ENCODE data around the gene MYLK. TPM values are rescaled to one million over a fixed set of nuclear protein-coding genes. Genes with fewer than 3 reads are reported as not detected.

The MYLK gene
- total and polyA plus RNA-seq, 9 of the 15 experiments (the other 6 are each of a cell fraction or from before 2014, with no cell fraction given) = 0.11 to 0.53 (median 0.18) TPM; not detected in 2

GRCh38 chr3:123789760-123790159, 94.4 kb downstream of the MYLK start:
- H3K27me3 ChIP-seq (ENCODE audit: control insufficient read depth in 2 of 2, insufficient read depth in 2 of 2, low read length in 2 of 2) = peaks cover 0 to 15% of the 10 kb centered on the region in 2 experiments; a peak in 3 of 5 replicates
- no peaks in the 10 kb centered on the region for H3K9me1 ChIP-seq (ENCODE audit: control insufficient read depth, insufficient read depth, low read length)
- H3K79me2 ChIP-seq (ENCODE audit: control insufficient read depth, insufficient read depth, low read length) = no peaks in the 10 kb centered on the region
- no peak overlapping the region for H3K9ac ChIP-seq (ENCODE audit: insufficient read depth in 1 of 2, low read depth in 2 of 2, low read length in 2 of 2)
- intact Hi-C loops (cut with micrococcal nuclease) (no loop called here), in situ Hi-C loops (cut with MboI) (no loop called here)
- DNase-seq (ENCODE audit: extremely low read depth in 1 of 4, low spot score in 3 of 4) (no peak), ATAC-seq (no peak), FAIRE-seq (no peak)
- WGBS (ENCODE audit: insufficient coverage, low coverage, missing lambda C conversion rate) = 2% methylated on average over 5 of the region's 5 CpGs
- no peak overlapping the region for H3K27ac ChIP-seq (ENCODE audit: extremely low read depth, low read depth, low read length)
- no TSS peak for BruUV-seq (replicated peaks)
- H3K36me3 ChIP-seq (ENCODE audit: control insufficient read depth, insufficient read depth, low read length) = no peaks in the 10 kb centered on the region
- H3K4me1 ChIP-seq (replicated peaks in 1 of 2; ENCODE audit: control insufficient read depth in 2 of 2, insufficient read depth in 2 of 2, low read length in 2 of 2) = no peaks in the 10 kb centered on the region
- CTCF ChIA-PET (ENCODE audit: low intra/inter-chr PET ratio) = no interaction called here
- no peaks in the 10 kb centered on the region for H3K9me3 ChIP-seq (replicated peaks; ENCODE audit: control insufficient read depth, insufficient read depth, low read depth, low read length)
- no peak overlapping the region for H2AFZ ChIP-seq (ENCODE audit: low read depth, low read length)
- H4K20me1 ChIP-seq (replicated peaks; ENCODE audit: control insufficient read depth, insufficient read depth, low read length) = no peaks in the 10 kb centered on the region
- H3K4me2 ChIP-seq (ENCODE audit: insufficient read depth, low read length) = no peak overlapping the region
- H3K4me3 ChIP-seq = no peak overlapping the region
- POLR2A ChIA-PET = no interaction called here
- no peak for TF ChIP-seq FOXP1 (CRISPR knock-in tag; IDR thresholded peaks at IDR 0.05)
- TF ChIP-seq ATF7 (IDR thresholded peaks at IDR 0.05) = no peak
- TF ChIP-seq MTA1 (IDR thresholded peaks at IDR 0.05; ENCODE audit: borderline replicate concordance) = no peak
- TF ChIP-seq MED1 (CRISPR knock-in tag; IDR thresholded peaks at IDR 0.05; ENCODE audit: borderline replicate concordance) = no peak
- TF ChIP-seq, protein P1, sequence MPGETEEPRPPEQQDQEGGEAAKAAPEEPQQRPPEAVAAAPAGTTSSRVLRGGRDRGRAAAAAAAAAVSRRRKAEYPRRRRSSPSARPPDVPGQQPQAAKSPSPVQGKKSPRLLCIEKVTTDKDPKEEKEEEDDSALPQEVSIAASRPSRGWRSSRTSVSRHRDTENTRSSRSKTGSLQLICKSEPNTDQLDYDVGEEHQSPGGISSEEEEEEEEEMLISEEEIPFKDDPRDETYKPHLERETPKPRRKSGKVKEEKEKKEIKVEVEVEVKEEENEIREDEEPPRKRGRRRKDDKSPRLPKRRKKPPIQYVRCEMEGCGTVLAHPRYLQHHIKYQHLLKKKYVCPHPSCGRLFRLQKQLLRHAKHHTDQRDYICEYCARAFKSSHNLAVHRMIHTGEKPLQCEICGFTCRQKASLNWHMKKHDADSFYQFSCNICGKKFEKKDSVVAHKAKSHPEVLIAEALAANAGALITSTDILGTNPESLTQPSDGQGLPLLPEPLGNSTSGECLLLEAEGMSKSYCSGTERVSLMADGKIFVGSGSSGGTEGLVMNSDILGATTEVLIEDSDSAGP (CRISPR knock-in tag; IDR thresholded peaks at IDR 0.05) = no peak
- TF ChIP-seq, protein P2, sequence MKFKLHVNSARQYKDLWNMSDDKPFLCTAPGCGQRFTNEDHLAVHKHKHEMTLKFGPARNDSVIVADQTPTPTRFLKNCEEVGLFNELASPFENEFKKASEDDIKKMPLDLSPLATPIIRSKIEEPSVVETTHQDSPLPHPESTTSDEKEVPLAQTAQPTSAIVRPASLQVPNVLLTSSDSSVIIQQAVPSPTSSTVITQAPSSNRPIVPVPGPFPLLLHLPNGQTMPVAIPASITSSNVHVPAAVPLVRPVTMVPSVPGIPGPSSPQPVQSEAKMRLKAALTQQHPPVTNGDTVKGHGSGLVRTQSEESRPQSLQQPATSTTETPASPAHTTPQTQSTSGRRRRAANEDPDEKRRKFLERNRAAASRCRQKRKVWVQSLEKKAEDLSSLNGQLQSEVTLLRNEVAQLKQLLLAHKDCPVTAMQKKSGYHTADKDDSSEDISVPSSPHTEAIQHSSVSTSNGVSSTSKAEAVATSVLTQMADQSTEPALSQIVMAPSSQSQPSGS (CRISPR knock-in tag; IDR thresholded peaks at IDR 0.05) = no peak
- TF ChIP-seq, protein P3, sequence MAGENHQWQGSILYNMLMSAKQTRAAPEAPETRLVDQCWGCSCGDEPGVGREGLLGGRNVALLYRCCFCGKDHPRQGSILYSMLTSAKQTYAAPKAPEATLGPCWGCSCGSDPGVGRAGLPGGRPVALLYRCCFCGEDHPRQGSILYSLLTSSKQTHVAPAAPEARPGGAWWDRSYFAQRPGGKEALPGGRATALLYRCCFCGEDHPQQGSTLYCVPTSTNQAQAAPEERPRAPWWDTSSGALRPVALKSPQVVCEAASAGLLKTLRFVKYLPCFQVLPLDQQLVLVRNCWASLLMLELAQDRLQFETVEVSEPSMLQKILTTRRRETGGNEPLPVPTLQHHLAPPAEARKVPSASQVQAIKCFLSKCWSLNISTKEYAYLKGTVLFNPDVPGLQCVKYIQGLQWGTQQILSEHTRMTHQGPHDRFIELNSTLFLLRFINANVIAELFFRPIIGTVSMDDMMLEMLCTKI (IDR thresholded peaks at IDR 0.05; ENCODE audit: partially characterized antibody) = no peak
- TF ChIP-seq TCF7L2 (IDR thresholded peaks at IDR 0.05; ENCODE audit: low read depth, low read length) = no peak
- TF ChIP-seq SREBF2 (CRISPR knock-in tag; IDR thresholded peaks at IDR 0.05) = no peak
- TF ChIP-seq ZFPM2 (CRISPR knock-in tag; IDR thresholded peaks at IDR 0.05) = no peak
- no peak for TF ChIP-seq ZNF274 (IDR thresholded peaks at IDR 0.05; ENCODE audit: borderline replicate concordance, low read depth, low read length)
- TF ChIP-seq, protein P4, sequence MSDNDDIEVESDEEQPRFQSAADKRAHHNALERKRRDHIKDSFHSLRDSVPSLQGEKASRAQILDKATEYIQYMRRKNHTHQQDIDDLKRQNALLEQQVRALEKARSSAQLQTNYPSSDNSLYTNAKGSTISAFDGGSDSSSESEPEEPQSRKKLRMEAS (CRISPR knock-in tag; IDR thresholded peaks at IDR 0.05) = no peak
- no peak for TF ChIP-seq ZNF780A (CRISPR knock-in tag; IDR thresholded peaks at IDR 0.05)
- no peak for TF ChIP-seq NRF1 (conservative IDR thresholded peaks at IDR 0.05 in 1 of 2, IDR thresholded peaks at IDR 0.05 in 1 of 2)
- TF ChIP-seq, protein P5, sequence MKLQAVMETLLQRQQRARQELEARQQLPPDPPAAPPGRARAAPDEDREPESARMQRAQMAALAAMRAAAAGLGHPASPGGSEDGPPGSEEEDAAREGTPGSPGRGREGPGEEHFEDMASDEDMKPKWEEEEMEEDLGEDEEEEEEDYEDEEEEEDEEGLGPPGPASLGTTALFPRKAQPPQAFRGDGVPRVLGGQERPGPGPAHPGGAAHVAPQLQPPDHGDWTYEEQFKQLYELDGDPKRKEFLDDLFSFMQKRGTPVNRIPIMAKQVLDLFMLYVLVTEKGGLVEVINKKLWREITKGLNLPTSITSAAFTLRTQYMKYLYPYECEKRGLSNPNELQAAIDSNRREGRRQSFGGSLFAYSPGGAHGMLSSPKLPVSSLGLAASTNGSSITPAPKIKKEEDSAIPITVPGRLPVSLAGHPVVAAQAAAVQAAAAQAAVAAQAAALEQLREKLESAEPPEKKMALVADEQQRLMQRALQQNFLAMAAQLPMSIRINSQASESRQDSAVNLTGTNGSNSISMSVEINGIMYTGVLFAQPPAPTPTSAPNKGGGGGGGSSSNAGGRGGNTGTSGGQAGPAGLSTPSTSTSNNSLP (IDR thresholded peaks at IDR 0.05; ENCODE audit: borderline replicate concordance, low read depth, low read length) = no peak
- TF ChIP-seq TEAD2 (tag; IDR thresholded peaks at IDR 0.05) = no peak

Measured in K562 (cell line).